ENCODE results near the gene AKAP1. TPM values are rescaled to one million over a fixed set of nuclear protein-coding genes. Genes with fewer than 3 reads are reported as not detected.

Gene AKAP1
- total and polyA plus RNA-seq, 2 experiments from 2014 or later: 8.6 to 10.7 TPM

- H3K79me2 ChIP-seq (ENCODE audit: insufficient read depth): no peaks in the 10 kb centered on the region
- H2AFZ ChIP-seq: no peak overlapping the region
- no peaks in the 10 kb centered on the region for H3K9me3 ChIP-seq (ENCODE audit: low read depth)
- TF ChIP-seq EZH2 (IDR thresholded peaks at IDR 0.05; ENCODE audit: insufficient read depth, poor library complexity, severe bottlenecking) (no peak), EZH2phosphoT487 (IDR thresholded peaks at IDR 0.05; ENCODE audit: insufficient read depth, low read depth) (no peak)
- H3K36me3 ChIP-seq (ENCODE audit: low read depth): no peaks in the 10 kb centered on the region
- no peak overlapping the region for H3K9ac ChIP-seq
- no peaks in the 10 kb centered on the region for H3K9me2 ChIP-seq (ENCODE audit: insufficient read depth)
- in situ Hi-C loops (cut with MboI): no loop called here
- no peak overlapping the region for H3K27ac ChIP-seq
- no peak overlapping the region for H3K4me2 ChIP-seq (ENCODE audit: unreplicated experiment)
- H4K20me1 ChIP-seq (ENCODE audit: insufficient read depth): no peaks in the 10 kb centered on the region
- H3K4me1 ChIP-seq (ENCODE audit: insufficient read depth): peaks cover 9% of the 10 kb centered on the region; the same call in 1 of the 2 replicates
- H3K4me3 ChIP-seq: no peak overlapping the region
- no peak for DNase-seq
- H3K27me3 ChIP-seq (replicated peaks; ENCODE audit: insufficient read depth): no peaks in the 10 kb centered on the region; the same call in 1 of the 2 replicates
- WGBS, 2 experiments (ENCODE audit: low coverage in 1 of 2, low lambda C conversion rate in 2 of 2, missing lambda C conversion rate in 2 of 2): 48 to 57% methylated on average over 3 of the region's 3 CpGs
- H3F3A ChIP-seq (ENCODE audit: insufficient read depth): no peaks in the 10 kb centered on the region
Observed at GRCh38 chr17:57160624-57161023, 75.6 kb downstream of the AKAP1 start.

- TF ChIP-seq EZH2 (IDR thresholded peaks at IDR 0.05; ENCODE audit: insufficient read depth, poor library complexity, severe bottlenecking): no peak
- no peak for TF ChIP-seq EZH2phosphoT487 (IDR thresholded peaks at IDR 0.05; ENCODE audit: insufficient read depth, low read depth)
- Histone ChIP-seq H3F3A (ENCODE audit: insufficient read depth) (no peaks in the 10 kb centered on the region), H3K79me2 (ENCODE audit: insufficient read depth) (no peaks in the 10 kb centered on the region), H3K36me3 (ENCODE audit: low read depth) (no peaks in the 10 kb centered on the region), H3K4me3 (no peak overlapping the region), H3K27me3 (replicated peaks; ENCODE audit: insufficient read depth) (peaks cover 12% of the 10 kb centered on the region), H3K27ac (no peak overlapping the region), H3K4me1 (ENCODE audit: insufficient read depth) (no peaks in the 10 kb centered on the region), H3K9me3 (ENCODE audit: low read depth) (no peaks in the 10 kb centered on the region), H4K20me1 (ENCODE audit: insufficient read depth) (no peaks in the 10 kb centered on the region), H3K9ac (no peak overlapping the region), H2AFZ (no peak overlapping the region), H3K4me2 (ENCODE audit: unreplicated experiment) (no peak overlapping the region), H3K9me2 (ENCODE audit: insufficient read depth) (no peaks in the 10 kb centered on the region)
- WGBS, 2 experiments (ENCODE audit: low coverage in 1 of 2, low lambda C conversion rate in 2 of 2, missing lambda C conversion rate in 2 of 2): 28 to 31% methylated on average over 4 of the region's 4 CpGs
- no peak for DNase-seq
- in situ Hi-C loops (cut with MboI): no loop called here
Observed at GRCh38 chr17:57164814-57165213, 79.8 kb downstream of the AKAP1 start.

GRCh38 chr17:57165754-57166153 is 80.7 kb downstream of the AKAP1 start:
- TF ChIP-seq EZH2phosphoT487 (IDR thresholded peaks at IDR 0.05; ENCODE audit: insufficient read depth, low read depth) (no peak), EZH2 (IDR thresholded peaks at IDR 0.05; ENCODE audit: insufficient read depth, poor library complexity, severe bottlenecking) (no peak)
- H3K27ac ChIP-seq: no peak overlapping the region
- DNase-seq: no peak
- 57 to 58% methylated on average over 3 of the region's 3 CpGs for WGBS, 2 experiments (ENCODE audit: low coverage in 1 of 2, low lambda C conversion rate in 2 of 2, missing lambda C conversion rate in 2 of 2)
- no peak overlapping the region for H3K4me2 ChIP-seq (ENCODE audit: unreplicated experiment)
- no peaks in the 10 kb centered on the region for H3K79me2 ChIP-seq (ENCODE audit: insufficient read depth)
- H3K4me3 ChIP-seq: no peak overlapping the region
- no peaks in the 10 kb centered on the region for H3K4me1 ChIP-seq (ENCODE audit: insufficient read depth)
- H3K9me3 ChIP-seq (ENCODE audit: low read depth): no peaks in the 10 kb centered on the region
- H3K27me3 ChIP-seq (replicated peaks; ENCODE audit: insufficient read depth): peaks cover 12% of the 10 kb centered on the region
- no peaks in the 10 kb centered on the region for H3F3A ChIP-seq (ENCODE audit: insufficient read depth)
- no peaks in the 10 kb centered on the region for H3K9me2 ChIP-seq (ENCODE audit: insufficient read depth)
- in situ Hi-C loops (cut with MboI): no loop called here
- no peaks in the 10 kb centered on the region for H3K36me3 ChIP-seq (ENCODE audit: low read depth)
- H3K9ac ChIP-seq: no peak overlapping the region
- no peaks in the 10 kb centered on the region for H4K20me1 ChIP-seq (ENCODE audit: insufficient read depth)
- H2AFZ ChIP-seq: no peak overlapping the region

- Histone ChIP-seq H2AFZ (no peak overlapping the region), H3K4me3 (no peak overlapping the region)
- WGBS, 2 experiments (ENCODE audit: low coverage in 1 of 2, low lambda C conversion rate in 2 of 2, missing lambda C conversion rate in 2 of 2): 11 to 15% methylated on average over 9 of the region's 9 CpGs
Observed at GRCh38 chr17:57166803-57167202, 81.8 kb downstream of the AKAP1 start.

GRCh38 chr17:57168695-57169094 is 83.6 kb downstream of the AKAP1 start:
- no peak for DNase-seq
- no peak overlapping the region for H3K27ac ChIP-seq
- no peak overlapping the region for H3K4me3 ChIP-seq
- no peaks in the 10 kb centered on the region for H3K4me1 ChIP-seq (ENCODE audit: insufficient read depth)
- no peak overlapping the region for H3K9ac ChIP-seq
- WGBS, 2 experiments (ENCODE audit: low coverage in 1 of 2, low lambda C conversion rate in 2 of 2, missing lambda C conversion rate in 2 of 2): 35 to 45% methylated on average over 2 of the region's 2 CpGs
- no peaks in the 10 kb centered on the region for H4K20me1 ChIP-seq (ENCODE audit: insufficient read depth)
- H3K27me3 ChIP-seq (replicated peaks; ENCODE audit: insufficient read depth): peaks cover 25% of the 10 kb centered on the region
- in situ Hi-C loops (cut with MboI): no loop called here
- H3K4me2 ChIP-seq (ENCODE audit: unreplicated experiment): no peak overlapping the region
- TF ChIP-seq EZH2phosphoT487 (IDR thresholded peaks at IDR 0.05; ENCODE audit: insufficient read depth, low read depth): no peak
- no peak for TF ChIP-seq EZH2 (IDR thresholded peaks at IDR 0.05; ENCODE audit: insufficient read depth, poor library complexity, severe bottlenecking)
- H3K9me2 ChIP-seq (ENCODE audit: insufficient read depth): no peaks in the 10 kb centered on the region
- no peaks in the 10 kb centered on the region for H3F3A ChIP-seq (ENCODE audit: insufficient read depth)
- no peaks in the 10 kb centered on the region for H3K79me2 ChIP-seq (ENCODE audit: insufficient read depth)
- no peaks in the 10 kb centered on the region for H3K9me3 ChIP-seq (ENCODE audit: low read depth)
- H3K36me3 ChIP-seq (ENCODE audit: low read depth): no peaks in the 10 kb centered on the region
- no peak overlapping the region for H2AFZ ChIP-seq

More at GRCh38 chr17:57166803-57167202, 81.8 kb downstream of the AKAP1 start:
- H3K27me3 ChIP-seq (replicated peaks; ENCODE audit: insufficient read depth): peaks cover 12% of the 10 kb centered on the region
- DNase-seq: no peak
- H3K27ac ChIP-seq: no peak overlapping the region
- no peak overlapping the region for H3K9ac ChIP-seq
- no peaks in the 10 kb centered on the region for H3K9me3 ChIP-seq (ENCODE audit: low read depth)
- H3K4me2 ChIP-seq (ENCODE audit: unreplicated experiment): no peak overlapping the region
- H3K9me2 ChIP-seq (ENCODE audit: insufficient read depth): no peaks in the 10 kb centered on the region
- no peaks in the 10 kb centered on the region for H3F3A ChIP-seq (ENCODE audit: insufficient read depth)
- H4K20me1 ChIP-seq (ENCODE audit: insufficient read depth): no peaks in the 10 kb centered on the region
- in situ Hi-C loops (cut with MboI): no loop called here
- TF ChIP-seq EZH2phosphoT487 (IDR thresholded peaks at IDR 0.05; ENCODE audit: insufficient read depth, low read depth) (no peak), EZH2 (IDR thresholded peaks at IDR 0.05; ENCODE audit: insufficient read depth, poor library complexity, severe bottlenecking) (no peak)
- H3K4me1 ChIP-seq (ENCODE audit: insufficient read depth): no peaks in the 10 kb centered on the region
- no peaks in the 10 kb centered on the region for H3K79me2 ChIP-seq (ENCODE audit: insufficient read depth)
- no peaks in the 10 kb centered on the region for H3K36me3 ChIP-seq (ENCODE audit: low read depth)
